ENCODE measurements around the gene CCR9.

Gene CCR9

GRCh38 chr3:45885979-45886705 lies at the start of gene CCR9:
CCR9 (plus strand) TSS chr3:45886543; CDS start chr3:45894934, 8,391 bp downstream.
- TF ChIP-seq CTCF (IDR thresholded peaks at IDR 0.05) = no peak

- TF ChIP-seq CTCF (IDR thresholded peaks at IDR 0.05) = no peak
Measured at GRCh38 chr3:45838466-45838865, 47.9 kb upstream of the CCR9 start.

- TF ChIP-seq CTCF (IDR thresholded peaks at IDR 0.05) = no peak
Measured at GRCh38 chr3:45841420-45841756, 45.0 kb upstream of the CCR9 start.

GRCh38 chr3:45841757-45842491 lies 44.4 kb upstream of the CCR9 start, which contains the start of gene LZTFL1:
LZTFL1 (minus strand) TSS chr3:45842119; CDS start chr3:45841991, 128 bp downstream.
- TF ChIP-seq CTCF (IDR thresholded peaks at IDR 0.05) = no peak

- TF ChIP-seq CTCF (IDR thresholded peaks at IDR 0.05) = no peak
Measured at GRCh38 chr3:45842851-45843625, 43.3 kb upstream of the CCR9 start.

GRCh38 chr3:45844616-45845015 lies 41.7 kb upstream of the CCR9 start:
- TF ChIP-seq CTCF (IDR thresholded peaks at IDR 0.05) = no peak

GRCh38 chr3:45848392-45848791 lies 38.0 kb upstream of the CCR9 start:
- TF ChIP-seq CTCF (IDR thresholded peaks at IDR 0.05) = no peak

Data from LNCAP (cell line).